HPDE6-E6E7 (cell line): Measurements from ENCODE around the gene RSPRY1.
A peak's percentile ranks its signal among the peaks of the same experiment; 100 is the strongest.

Experiments
- DNase-seq: peaks from one replicate; pipeline ENCODE4 v3.0.0; 2011; ENCODE audit warnings: missing footprints; ENCODE audit errors: extremely low spot score

Gene RSPRY1

GRCh38 chr16:57224651-57225335 is 38.7 kb downstream of the RSPRY1 start:
- DNase-seq: no peak

DNA sequence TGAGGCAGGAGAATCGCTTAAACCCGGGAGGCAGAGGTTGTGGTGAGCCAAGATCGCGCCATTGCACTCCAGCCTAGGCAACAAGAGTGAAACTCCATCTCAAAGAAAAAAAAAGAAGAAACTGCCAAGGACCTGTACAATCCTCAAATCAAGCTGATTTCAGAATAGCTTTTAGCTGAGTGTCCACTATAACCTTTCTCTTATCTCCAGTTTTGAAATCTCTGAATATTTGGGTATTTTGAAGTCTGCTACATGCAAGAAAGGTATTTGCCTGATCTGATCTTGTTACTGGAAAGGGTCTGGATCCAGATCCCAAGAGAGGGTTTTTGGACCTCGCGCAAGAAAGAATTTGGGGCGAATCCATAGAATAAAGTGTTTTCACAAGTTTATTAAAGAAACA is 39.8 kb downstream of the RSPRY1 start:
- no peak for DNase-seq

GRCh38 chr16:57226701-57227621 is 40.8 kb downstream of the RSPRY1 start:
- no peak for DNase-seq

GRCh38 chr16:57229079-57229478 is 43.0 kb downstream of the RSPRY1 start:
- no peak for DNase-seq

DNA sequence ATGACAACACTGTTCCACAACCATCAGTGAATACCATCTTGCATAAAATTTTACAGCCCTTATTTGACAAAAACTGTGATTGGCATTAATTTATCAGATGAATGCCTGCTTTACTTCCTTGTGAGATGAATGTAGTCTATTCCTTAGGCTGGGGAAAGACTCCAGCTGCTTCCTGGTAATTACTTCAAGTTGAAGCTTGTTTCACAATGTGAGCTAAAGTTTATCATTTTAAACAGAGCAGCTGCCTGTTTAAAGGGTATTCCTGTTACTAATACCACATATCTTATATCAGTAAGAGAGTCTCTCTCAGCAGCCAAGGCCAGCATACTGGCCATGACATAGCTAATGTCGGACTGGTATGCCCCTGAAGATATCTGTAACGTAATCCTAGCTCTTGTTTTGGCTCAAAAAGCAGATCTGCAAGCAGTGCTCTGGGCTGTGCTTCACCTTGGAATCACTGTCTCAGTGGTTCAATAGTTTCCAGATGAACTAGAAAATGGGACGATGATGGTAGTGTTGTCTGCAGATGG is 45.8 kb downstream of the RSPRY1 start:
- peak; percentile 37 for DNase-seq

- DNase-seq: no peak
Observed at GRCh38 chr16:57233944-57234706, 48.0 kb downstream of the RSPRY1 start.

GRCh38 chr16:57234707-57235092 is 48.6 kb downstream of the RSPRY1 start:
- no peak for DNase-seq

DNA sequence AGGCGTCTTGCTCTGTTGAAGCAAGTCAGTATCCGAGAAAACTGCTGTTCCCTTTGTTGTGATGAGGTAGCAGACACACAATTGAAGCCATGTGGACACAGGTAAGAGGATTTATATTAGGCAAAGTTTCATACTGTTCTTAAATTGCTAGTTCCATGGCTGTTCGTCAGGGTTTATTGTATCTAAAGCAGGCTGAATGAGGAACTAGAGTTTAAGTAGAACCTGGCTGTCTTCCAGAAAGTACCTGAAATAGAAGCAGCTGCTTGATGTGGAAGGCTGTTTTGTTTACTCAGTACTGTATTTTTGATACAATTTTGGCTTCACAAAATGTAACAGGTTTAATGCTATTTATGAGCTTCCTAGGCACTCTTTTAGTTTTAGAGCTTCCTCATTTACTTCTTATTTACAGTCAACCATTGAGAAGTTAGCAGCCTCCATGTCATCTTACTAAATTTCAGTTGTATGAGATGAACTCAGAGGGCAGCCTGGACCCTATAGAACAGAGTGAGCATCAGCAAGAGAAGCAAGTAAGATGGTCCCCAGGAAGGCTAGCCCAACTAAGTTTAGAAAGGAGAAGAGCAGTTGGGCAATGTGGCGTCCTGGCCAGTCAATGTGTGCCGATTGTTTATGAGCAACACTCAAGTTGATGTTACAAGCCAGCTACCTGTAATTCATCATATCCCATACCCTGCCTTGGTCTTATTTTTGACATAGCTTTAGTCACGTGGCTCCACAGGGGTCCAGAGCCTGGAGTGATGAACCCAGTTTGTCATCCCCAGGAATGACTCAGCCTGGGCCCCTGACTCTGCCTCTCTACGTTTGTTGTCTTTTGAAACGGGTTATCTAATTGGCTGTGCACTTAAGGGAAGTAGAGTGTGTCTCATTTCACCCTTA is 49.2 kb downstream of the RSPRY1 start:
- DNase-seq: no peak

DNA sequence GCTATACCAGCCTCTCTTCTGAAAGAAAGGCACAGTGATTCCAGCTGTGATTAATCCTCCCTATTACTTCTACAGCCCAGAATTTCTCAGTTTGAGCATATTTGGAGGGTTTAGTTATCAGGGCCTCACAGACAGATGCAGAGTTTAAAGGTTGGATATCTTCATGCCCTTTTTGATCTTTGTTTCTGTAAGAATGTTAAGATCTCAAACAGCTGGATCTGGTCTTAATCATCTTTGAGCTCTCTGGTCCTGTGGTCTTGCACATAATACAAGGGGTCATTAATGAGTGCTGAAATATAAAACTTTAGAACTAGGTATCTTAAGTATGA is 49.9 kb downstream of the RSPRY1 start:
- no peak for DNase-seq

DNA sequence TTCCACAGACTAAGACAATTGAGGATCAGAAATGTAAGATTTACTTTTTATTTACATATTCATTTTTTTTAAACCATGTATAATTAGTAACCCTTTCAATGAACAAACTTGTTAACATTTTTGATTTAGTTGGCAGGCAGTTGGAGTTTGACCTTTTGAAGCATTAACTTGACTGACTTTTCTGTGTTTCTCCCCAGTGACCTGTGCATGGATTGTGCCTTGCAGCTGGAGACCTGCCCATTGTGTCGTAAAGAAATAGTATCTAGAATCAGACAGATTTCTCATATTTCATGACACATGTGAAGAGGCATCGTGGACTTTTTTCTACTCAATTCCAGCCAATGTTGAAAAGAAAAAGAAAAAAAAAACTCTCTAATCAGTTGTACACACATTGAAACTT is 52.6 kb downstream of the RSPRY1 start:
- DNase-seq: no peak

DNA sequence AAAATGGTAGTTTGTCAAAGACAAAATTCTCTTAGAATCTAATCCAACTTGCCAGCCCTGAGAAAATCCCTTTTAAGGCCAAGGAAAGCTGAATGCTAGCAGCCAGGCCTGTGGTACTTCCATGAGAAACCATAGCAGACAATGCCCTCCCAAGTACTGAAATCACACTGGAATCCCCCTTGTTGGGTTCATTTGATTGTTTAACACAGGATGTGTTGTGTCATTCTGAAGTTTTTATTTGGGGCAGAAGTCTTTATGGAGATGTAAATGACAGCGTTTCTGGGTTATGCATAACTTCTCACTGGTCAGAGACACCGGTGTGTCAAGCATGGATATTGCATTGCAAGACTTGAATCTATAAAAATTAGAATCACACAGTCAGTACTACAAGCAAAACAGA is 53.0 kb downstream of the RSPRY1 start:
- no peak for DNase-seq

DNA sequence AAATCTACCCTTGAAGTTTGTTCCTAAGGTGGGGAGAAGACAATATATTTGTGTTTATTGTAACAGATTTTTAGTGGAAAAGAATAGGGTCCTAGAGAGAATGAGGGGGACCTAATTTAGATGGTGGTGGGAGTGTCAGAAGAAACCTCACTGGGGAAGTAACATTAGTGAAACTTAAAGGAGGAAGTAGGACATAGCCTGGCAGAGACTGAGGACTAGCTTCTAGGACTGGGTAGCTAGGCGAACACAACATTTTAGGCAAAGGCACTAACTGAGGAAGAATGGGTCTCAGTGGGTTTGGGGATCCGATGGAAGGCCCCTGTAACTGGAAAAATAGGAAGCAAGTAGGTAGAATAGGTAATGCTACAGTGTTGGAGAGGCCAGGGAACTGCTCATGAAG is 54.7 kb downstream of the RSPRY1 start:
- DNase-seq: no peak

GRCh38 chr16:57242650-57243049 is 56.5 kb downstream of the RSPRY1 start:
- no peak for DNase-seq

DNA sequence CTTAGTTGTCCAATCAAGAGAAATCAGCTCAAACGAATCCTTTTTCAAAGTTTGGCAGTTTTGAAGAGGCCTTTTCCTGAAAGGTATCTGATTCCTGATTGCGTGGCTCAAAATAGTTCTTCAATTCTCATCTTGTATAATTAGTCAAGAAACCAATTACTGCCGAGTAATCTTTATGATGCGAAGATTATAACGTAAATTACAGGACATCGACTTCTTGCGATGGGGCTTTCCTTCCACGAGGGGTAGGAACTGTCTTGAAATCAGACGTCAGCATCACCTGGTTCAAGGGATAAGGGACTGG is 58.3 kb downstream of the RSPRY1 start:
- no peak for DNase-seq

DNA sequence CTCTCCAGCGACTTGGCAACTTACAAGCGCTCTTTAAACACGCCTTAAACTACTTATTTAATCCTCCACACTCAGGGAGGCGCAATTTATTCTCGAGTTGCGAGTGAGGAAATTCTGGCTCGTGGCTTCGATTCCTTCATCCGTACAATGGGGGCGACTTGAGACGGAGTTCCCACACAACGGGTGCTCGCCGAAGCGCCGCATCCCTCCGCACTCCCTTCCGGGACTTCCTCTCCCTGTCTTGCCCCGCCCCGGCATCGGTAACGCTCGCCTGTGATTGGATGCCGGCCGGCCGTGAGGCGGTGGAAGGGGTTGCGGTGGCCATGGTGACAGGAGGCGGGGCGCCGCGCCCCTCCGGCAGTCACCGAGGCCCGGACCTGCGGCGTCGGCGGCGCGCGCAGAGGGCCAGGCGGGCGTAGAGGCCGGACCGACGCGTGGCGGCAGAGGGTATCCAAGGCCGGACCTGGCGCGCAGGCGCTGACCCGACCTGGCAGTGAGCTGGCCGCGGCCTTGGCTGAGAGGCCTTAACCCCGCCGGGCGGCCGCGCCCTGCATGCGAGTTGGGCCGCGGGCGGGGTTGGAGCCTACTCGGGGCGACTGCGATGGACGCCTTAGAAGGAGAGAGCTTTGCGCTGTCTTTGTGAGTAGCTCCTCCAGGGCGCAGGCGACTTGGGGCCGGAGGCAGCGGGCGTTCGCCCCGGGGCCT is 58.8 kb downstream of the RSPRY1 start, which contains the start of gene ARL2BP:
ARL2BP (plus strand) TSS at position 493 of the 705 bp plus-strand sequence; CDS start at position 602, 109 bp downstream.
- DNase-seq: peak; percentile 100

DNA sequence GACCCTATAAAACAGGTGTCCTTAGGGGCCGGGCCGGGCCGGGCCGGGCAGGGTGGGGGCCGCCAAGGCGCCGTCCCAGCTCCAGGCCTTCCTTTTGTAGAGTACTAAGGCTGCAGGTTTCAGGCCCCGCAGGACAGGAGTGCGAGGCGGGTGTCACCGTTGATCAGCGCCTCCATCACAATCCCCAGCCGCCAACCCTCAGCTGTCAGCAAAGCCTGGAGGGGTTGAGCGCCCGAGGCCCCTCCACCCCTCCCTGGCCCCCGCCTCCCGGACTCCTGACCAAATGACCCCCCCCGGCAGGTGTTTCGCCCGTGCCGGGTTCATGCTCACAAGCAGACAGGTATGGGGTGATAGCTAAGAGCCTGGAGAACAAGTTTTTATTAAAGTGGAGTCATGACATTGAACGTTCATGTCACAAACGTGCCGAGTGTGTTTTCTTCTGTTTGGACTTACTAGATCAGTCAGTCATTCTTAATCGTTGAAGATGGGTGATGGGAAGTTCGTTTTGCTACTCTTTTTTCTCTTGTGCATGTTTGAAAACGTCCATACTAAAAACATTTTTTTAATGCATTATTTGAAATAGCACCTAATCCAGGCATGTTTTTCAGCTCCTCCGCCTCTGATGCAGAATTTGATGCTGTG is 59.5 kb downstream of the RSPRY1 start:
- peak; percentile 41 for DNase-seq

DNA sequence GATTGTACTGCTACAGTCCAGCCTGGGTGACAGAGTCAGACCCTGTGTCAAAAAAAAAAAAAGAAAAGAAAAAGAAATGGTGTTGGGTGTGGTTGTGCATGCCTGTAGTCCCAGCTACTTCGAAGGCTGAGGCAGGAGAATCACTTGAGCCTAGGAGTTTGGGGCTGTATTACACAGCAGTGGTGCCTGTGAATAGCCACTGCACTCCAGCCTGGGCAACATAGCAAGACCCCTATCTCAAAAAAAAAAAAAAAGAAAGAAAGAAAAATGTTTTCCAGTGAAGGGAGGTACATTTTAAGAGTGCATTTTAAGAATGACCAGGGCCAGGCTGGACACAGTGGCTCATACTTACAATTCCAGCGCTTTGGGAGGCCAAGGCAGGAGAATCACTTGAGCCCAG is 65.2 kb downstream of the RSPRY1 start:
- no peak for DNase-seq

DNA sequence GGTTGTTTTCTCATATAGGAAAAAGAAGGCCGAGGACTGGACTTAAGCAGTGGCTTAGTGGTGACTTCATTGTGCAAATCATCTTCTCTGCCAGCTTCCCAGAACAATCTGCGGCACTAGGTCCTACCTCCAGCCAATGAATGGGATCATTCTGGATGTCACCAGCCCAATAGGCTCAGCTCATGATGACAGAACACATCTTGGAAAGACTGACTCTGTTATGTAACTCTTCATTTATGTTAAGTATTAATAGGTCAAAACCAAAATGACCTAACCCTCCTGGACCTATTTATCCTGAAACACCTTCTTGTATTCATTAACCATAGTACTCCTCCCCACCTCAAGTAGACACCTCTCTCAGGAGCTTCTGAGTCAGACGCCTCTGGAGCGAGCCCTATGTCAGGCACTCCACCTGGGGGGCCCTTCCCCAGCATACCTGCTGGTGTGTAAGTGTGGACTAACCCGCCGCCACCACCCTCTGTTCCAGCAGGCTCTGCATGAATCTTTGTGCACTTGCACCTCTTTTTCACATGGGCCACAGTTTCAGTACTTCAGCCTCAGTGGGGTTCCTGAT is 66.1 kb downstream of the RSPRY1 start:
- no peak for DNase-seq

DNA sequence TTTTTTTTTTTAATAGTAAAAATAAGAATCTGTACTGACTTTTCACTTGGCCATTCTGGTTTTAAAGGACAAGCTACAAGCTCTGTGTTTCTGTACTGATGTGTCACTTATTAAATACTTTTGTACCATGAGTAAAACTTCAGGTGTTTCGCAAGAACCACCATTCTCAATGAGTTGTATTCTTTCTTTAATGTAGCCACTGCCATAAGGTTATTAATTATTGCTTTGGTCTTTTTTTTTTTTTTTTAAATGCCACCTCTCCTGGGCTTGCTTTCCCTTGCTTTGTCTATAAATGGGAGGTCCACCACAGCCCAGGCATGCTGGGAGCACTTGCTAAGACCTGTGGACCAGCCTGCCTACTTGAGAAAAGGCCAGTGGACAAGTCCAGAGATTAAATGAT is 67.3 kb downstream of the RSPRY1 start:
- no peak for DNase-seq
